Measurements from ENCODE around the gene TPD52L2. TPM values are rescaled to one million over a fixed set of nuclear protein-coding genes. Genes with fewer than 3 reads are reported as not detected.
A peak's percentile ranks its signal among the peaks of the same experiment; 100 is the strongest.

Gene TPD52L2
- total and polyA plus RNA-seq, 4 donors: 38.5 to 109 (median 69.9) TPM

DNA sequence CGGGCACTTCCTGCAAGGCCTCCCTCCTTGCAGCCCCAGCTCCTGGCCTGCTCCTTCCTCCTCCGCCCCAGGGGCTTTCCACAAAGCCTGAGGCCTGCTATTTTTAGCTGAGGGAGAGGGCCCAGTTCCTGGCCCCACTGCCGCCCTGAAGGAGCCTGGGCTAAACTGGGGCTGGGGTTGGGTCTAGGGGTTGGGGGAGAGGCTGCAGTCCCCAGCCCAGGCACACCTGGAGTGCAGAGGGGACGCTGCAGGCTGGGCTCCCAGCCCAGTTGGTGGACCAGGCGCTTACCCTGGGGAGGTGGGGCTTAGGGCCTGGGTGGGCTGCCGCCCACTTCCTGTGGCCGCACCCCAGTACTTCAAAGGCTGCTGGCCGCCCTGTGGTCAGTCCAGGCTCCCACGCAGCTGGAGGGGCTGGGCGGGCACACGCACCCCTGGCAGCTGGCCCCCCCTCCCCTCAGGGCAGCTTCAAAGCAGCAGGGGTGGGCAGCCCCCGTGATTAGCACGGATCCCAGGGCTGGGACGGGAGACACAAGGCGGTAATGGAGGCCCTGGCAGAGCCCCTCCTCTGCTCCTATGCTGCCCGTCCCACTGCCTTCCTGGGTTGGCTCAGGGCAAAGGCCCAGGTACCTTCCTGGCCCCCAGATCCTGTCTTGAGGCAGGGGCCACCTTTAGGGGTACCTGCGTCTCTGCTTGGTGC lies 10.9 kb upstream of the TPD52L2 start:
- no peaks in the 10 kb centered on the region for H3K36me3 ChIP-seq (ENCODE audit: control insufficient read depth, insufficient read depth, low read length)
- H3K27me3 ChIP-seq (ENCODE audit: control insufficient read depth, insufficient read depth, low read length): peaks cover 35% of the 10 kb centered on the region
- WGBS (ENCODE audit: insufficient coverage): 27% methylated on average over 16 of the region's 17 CpGs
- peaks cover 48% of the 10 kb centered on the region for H3K4me1 ChIP-seq (ENCODE audit: control insufficient read depth, insufficient read depth, low read length)
- H3K4me3 ChIP-seq (ENCODE audit: low read depth, low read length): no peak overlapping the region
- no peak for DNase-seq (ENCODE audit: low read depth in 4 of 6, low spot score in 6 of 6)
- no peaks in the 10 kb centered on the region for H3K9me3 ChIP-seq (ENCODE audit: control insufficient read depth, insufficient read depth, low read length)
- peak overlapping the region; percentile 81 for H3K27ac ChIP-seq (ENCODE audit: low read depth, low read length)

DNA sequence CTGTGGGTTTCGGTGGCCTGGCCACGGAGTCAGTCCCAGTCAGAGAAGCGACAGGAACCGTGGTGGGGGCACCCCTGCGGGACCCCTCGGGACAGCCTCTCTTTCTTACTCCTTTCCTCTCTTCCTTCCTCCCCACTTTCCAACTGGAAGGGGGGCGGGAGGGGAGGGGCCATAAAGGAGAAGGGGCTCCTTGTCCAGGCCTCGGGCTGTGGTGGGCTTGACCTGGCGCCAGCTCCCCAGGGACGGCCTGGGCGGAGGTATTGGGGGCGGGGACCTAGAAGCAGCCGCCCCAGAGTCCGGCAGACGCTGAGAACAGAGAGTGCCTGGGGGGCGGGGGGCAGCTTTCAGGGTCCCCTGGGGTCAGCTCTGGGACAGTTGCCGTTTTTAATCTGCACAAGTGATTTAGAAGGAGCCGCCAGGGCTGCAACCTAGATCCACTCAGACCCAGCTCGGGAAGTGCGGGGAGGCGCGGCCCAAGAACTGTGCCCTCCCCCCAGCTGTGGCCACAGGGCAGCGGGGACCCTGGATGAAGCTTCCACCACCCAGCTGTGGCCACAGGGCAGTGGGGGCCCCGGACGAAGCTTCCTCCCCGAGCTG lies 10.2 kb upstream of the TPD52L2 start:
- H3K27ac ChIP-seq (ENCODE audit: low read depth, low read length): peak overlapping the region; percentile 81
- 8% methylated on average over 21 of the region's 26 CpGs for WGBS (ENCODE audit: insufficient coverage)
- peak in 1 of 6 donors; percentile 37 for DNase-seq (ENCODE audit: low read depth in 4 of 6, low spot score in 6 of 6)

DNA sequence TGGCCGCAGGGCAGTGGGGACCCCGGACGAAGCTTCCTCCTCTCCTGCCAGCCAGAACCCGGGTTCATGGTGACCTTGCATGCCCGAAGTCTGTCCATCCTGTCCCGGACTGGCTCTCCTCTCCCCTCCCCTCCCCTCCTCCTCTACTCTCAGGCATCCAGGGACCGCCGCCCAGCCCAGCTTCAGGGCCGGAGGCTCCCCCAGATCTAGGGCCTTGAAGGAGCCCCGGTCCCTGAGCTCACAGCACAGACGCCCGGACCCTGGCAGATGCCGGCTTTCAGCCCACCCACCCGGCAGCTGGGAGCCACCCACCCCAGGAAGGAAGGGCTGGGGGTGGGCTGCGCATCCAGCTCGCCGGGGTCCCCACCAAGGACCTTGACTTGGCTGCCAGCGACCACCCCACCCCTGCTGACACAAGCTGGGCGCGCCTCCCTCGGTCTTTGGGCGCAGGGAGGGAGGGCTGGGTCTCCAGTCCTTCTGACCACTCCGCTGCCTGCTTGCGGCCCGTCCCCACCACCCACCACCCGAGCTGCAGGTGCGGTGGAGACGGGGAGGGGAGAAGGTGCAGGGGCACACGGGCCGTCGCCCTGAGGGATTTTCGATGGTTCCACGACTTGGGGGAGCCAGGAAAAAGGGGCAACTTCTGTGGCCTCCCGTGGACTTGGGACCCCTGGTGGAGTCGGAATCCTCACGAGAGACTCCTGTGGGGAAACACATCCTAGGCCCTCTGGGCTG lies 9.5 kb upstream of the TPD52L2 start:
- Histone ChIP-seq H3K4me1 (ENCODE audit: control insufficient read depth, insufficient read depth, low read length) (peaks cover 57% of the 10 kb centered on the region), H3K27ac (ENCODE audit: low read depth, low read length) (peak overlapping the region; percentile 81), H3K4me3 (ENCODE audit: low read depth, low read length) (no peak overlapping the region), H3K9me3 (ENCODE audit: control insufficient read depth, insufficient read depth, low read length) (no peaks in the 10 kb centered on the region), H3K27me3 (ENCODE audit: control insufficient read depth, insufficient read depth, low read length) (peaks cover 35% of the 10 kb centered on the region), H3K36me3 (ENCODE audit: control insufficient read depth, insufficient read depth, low read length) (peaks cover 3% of the 10 kb centered on the region)
- 8% methylated on average over 35 of the region's 36 CpGs for WGBS (ENCODE audit: insufficient coverage)
- no peak for DNase-seq (ENCODE audit: low read depth in 4 of 6, low spot score in 6 of 6)

More for the DNA sequence above, 10.2 kb upstream of the TPD52L2 start:
- Histone ChIP-seq H3K4me3 (ENCODE audit: low read depth, low read length) (no peak overlapping the region), H3K9me3 (ENCODE audit: control insufficient read depth, insufficient read depth, low read length) (no peaks in the 10 kb centered on the region), H3K27me3 (ENCODE audit: control insufficient read depth, insufficient read depth, low read length) (peaks cover 35% of the 10 kb centered on the region), H3K4me1 (ENCODE audit: control insufficient read depth, insufficient read depth, low read length) (peaks cover 53% of the 10 kb centered on the region), H3K36me3 (ENCODE audit: control insufficient read depth, insufficient read depth, low read length) (no peaks in the 10 kb centered on the region)

DNA sequence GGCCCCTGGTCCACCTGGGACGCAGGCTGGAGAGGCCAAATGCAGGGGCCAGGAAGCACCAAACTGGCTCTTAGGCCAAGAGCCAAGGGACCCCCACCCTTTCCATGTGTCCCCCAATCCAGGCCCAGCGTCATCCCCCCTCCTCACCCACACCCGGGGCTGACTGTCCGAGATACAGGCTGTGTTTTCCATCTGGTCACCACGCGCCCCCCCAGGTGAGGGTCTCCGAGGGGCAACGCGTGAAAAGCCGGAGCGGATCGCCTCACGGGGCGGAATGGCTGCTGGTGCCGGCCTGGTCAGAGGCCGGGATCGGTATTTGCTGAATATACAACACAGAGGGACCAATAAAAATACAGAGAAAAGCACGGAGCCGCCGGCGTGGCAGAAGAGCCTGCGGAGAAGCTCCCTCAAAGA lies 9.0 kb upstream of the TPD52L2 start:
- peaks cover 61% of the 10 kb centered on the region for H3K4me1 ChIP-seq (ENCODE audit: control insufficient read depth, insufficient read depth, low read length)
- peak overlapping the region; percentile 25 for H3K27ac ChIP-seq (ENCODE audit: low read depth, low read length)
- peaks cover 35% of the 10 kb centered on the region for H3K27me3 ChIP-seq (ENCODE audit: control insufficient read depth, insufficient read depth, low read length)
- DNase-seq (ENCODE audit: low read depth in 4 of 6, low spot score in 6 of 6): no peak
- H3K4me3 ChIP-seq (ENCODE audit: low read depth, low read length): no peak overlapping the region
- WGBS (ENCODE audit: insufficient coverage): 28% methylated on average over 20 of the region's 22 CpGs
- no peaks in the 10 kb centered on the region for H3K9me3 ChIP-seq (ENCODE audit: control insufficient read depth, insufficient read depth, low read length)
- H3K36me3 ChIP-seq (ENCODE audit: control insufficient read depth, insufficient read depth, low read length): peaks cover 9% of the 10 kb centered on the region

DNA sequence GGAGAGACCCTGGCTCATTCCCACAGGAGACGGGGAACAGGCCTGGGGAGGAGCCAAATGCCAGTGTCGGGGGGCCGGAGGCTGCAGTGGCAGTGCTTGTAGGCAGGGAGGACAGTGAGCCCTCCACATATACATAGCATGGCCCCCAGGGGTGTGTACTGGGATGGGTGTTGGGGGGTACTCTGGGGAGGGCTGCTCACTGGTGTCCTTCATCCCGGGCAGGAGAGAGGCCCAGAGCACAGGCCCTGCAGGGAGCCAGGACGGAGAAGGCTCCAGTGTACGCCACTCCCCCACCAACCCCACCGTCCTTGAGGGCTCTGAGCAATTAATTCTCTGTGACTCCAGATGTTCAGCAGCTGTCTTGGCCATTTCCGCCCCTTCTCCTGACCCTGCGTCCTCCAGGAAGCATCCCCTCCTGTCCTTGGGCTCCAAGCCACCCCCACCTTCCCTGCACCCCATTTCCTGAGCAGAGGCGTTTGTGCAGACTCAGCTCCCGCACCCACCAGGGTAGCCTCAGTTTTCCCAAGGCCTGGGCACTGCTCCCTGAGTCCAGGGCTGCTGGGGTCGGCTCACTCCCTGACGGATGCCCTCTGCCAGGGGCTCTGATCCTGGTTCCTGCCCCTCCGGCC lies 7.2 kb upstream of the TPD52L2 start:
- peaks cover 35% of the 10 kb centered on the region for H3K27me3 ChIP-seq (ENCODE audit: control insufficient read depth, insufficient read depth, low read length)
- peak overlapping the region; percentile 75 for H3K27ac ChIP-seq (ENCODE audit: low read depth, low read length)
- 20% methylated on average over 10 of the region's 14 CpGs for WGBS (ENCODE audit: insufficient coverage)
- DNase-seq (ENCODE audit: low read depth in 4 of 6, low spot score in 6 of 6): peak in 1 of 6 donors; percentile 46
- no peaks in the 10 kb centered on the region for H3K9me3 ChIP-seq (ENCODE audit: control insufficient read depth, insufficient read depth, low read length)
- H3K4me1 ChIP-seq (ENCODE audit: control insufficient read depth, insufficient read depth, low read length): peaks cover 61% of the 10 kb centered on the region
- peaks cover 26% of the 10 kb centered on the region for H3K36me3 ChIP-seq (ENCODE audit: control insufficient read depth, insufficient read depth, low read length)
- no peak overlapping the region for H3K4me3 ChIP-seq (ENCODE audit: low read depth, low read length)

GRCh38 chr20:63858393-63859165 lies 6.5 kb upstream of the TPD52L2 start:
- peak overlapping the region; percentile 75 for H3K27ac ChIP-seq (ENCODE audit: low read depth, low read length)
- peak in 2 of 6 donors; percentile 42 to 51 for DNase-seq (ENCODE audit: low read depth in 4 of 6, low spot score in 6 of 6)
- H3K27me3 ChIP-seq (ENCODE audit: control insufficient read depth, insufficient read depth, low read length): peaks cover 35% of the 10 kb centered on the region
- WGBS (ENCODE audit: insufficient coverage): 5% methylated on average over 7 of the region's 12 CpGs
- H3K4me1 ChIP-seq (ENCODE audit: control insufficient read depth, insufficient read depth, low read length): peaks cover 63% of the 10 kb centered on the region
- H3K4me3 ChIP-seq (ENCODE audit: low read depth, low read length): no peak overlapping the region
- no peaks in the 10 kb centered on the region for H3K9me3 ChIP-seq (ENCODE audit: control insufficient read depth, insufficient read depth, low read length)
- peaks cover 26% of the 10 kb centered on the region for H3K36me3 ChIP-seq (ENCODE audit: control insufficient read depth, insufficient read depth, low read length)

- no peak for DNase-seq (ENCODE audit: low read depth in 4 of 6, low spot score in 6 of 6)
- H3K27me3 ChIP-seq (ENCODE audit: control insufficient read depth, insufficient read depth, low read length): peaks cover 34% of the 10 kb centered on the region
- no peaks in the 10 kb centered on the region for H3K9me3 ChIP-seq (ENCODE audit: control insufficient read depth, insufficient read depth, low read length)
- H3K36me3 ChIP-seq (ENCODE audit: control insufficient read depth, insufficient read depth, low read length): peaks cover 26% of the 10 kb centered on the region
- WGBS (ENCODE audit: insufficient coverage): 43% methylated on average over 7 of the region's 7 CpGs
- no peak overlapping the region for H3K4me3 ChIP-seq (ENCODE audit: low read depth, low read length)
- H3K27ac ChIP-seq (ENCODE audit: low read depth, low read length): peak overlapping the region; percentile 75
- H3K4me1 ChIP-seq (ENCODE audit: control insufficient read depth, insufficient read depth, low read length): peaks cover 64% of the 10 kb centered on the region
Observed at GRCh38 chr20:63859166-63859699, 5.8 kb upstream of the TPD52L2 start.

DNA sequence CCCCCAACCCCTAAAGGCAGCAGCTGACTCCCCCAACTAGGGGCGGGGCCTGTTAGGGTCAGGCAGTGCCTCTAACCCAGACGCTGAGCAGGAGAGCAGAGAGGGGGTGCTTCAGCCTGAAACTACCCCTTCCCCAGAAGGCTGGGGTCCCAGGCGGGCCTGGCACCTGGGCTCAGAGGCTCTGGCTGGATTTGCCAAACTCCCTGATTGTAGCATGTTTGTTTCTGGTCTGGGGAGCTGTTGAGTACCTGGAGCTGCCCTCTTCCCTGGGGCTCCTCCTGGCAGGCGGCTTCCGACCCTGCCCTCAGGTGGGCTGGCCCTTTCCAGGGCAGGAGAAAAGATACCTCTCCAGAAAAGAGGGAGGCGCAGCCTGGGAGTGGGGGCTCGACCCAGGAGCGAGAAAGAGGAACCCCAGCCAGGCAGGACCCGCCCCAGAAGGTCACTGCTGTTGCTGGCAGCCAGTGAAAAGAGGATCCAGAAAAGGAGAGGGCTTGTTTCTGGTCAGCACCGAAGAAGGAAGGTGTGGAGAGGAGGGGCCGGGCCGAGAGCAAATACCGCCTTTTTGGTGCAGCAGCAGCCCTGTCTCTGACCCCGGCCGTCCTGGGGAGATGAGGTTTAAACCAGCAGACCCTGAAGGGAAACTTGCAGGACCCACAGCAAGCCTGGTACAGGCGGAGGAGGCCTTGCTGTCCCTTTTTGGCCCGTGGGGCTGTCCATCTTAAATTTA lies 4.6 kb upstream of the TPD52L2 start:
- H3K4me3 ChIP-seq (ENCODE audit: low read depth, low read length): no peak overlapping the region
- no peak overlapping the region for H3K27ac ChIP-seq (ENCODE audit: low read depth, low read length)
- H3K9me3 ChIP-seq (ENCODE audit: control insufficient read depth, insufficient read depth, low read length): no peaks in the 10 kb centered on the region
- H3K4me1 ChIP-seq (ENCODE audit: control insufficient read depth, insufficient read depth, low read length): peaks cover 59% of the 10 kb centered on the region
- WGBS (ENCODE audit: insufficient coverage): 59% methylated on average over 14 of the region's 17 CpGs
- no peak for DNase-seq (ENCODE audit: low read depth in 4 of 6, low spot score in 6 of 6)
- H3K36me3 ChIP-seq (ENCODE audit: control insufficient read depth, insufficient read depth, low read length): peaks cover 26% of the 10 kb centered on the region
- H3K27me3 ChIP-seq (ENCODE audit: control insufficient read depth, insufficient read depth, low read length): peaks cover 21% of the 10 kb centered on the region
